Thyroid gland (tissue), 4 donors: ENCODE results near the gene GAB1. TPM values are rescaled to one million over a fixed set of nuclear protein-coding genes. Genes with fewer than 3 reads are reported as not detected.

Experiments used
- DNase-seq, 2 donors: peaks; one replicate each; pipeline ENCODE4 v3.0.0-alpha.2; 2019
- H3K27ac ChIP-seq, 3 donors: fragments of 200-600 bp; sonication (generic); 1 replicate in 2 of 3; 2 replicates in 1 of 3; pipeline ENCODE4 v1.5.1; 2016 to 2019; ENCODE audit warnings: mild to moderate bottlenecking in 1 of 3, moderate library complexity in 1 of 3
- H3K27me3 ChIP-seq: fragments of 200-600 bp; sonication (generic); one replicate; pipeline ENCODE4 v1.5.1; 2019
- H3K36me3 ChIP-seq, 2 donors: fragments of 200-600 bp; sonication (generic); one replicate each; pipeline ENCODE4 v1.5.1; 2016 to 2019
- H3K4me1 ChIP-seq, 2 donors: fragments of 200-600 bp; sonication (generic); one replicate each; pipeline ENCODE4 v1.5.1; 2017 to 2019
- H3K4me3 ChIP-seq, 3 donors: fragments of 200-600 bp; sonication (generic); replicated peaks in 1 of 3; 1 replicate in 2 of 3; 2 replicates in 1 of 3; pipeline ENCODE4 v1.5.1; 2016; ENCODE audit warnings: mild to moderate bottlenecking in 1 of 3
- H3K9me3 ChIP-seq: fragments of 200-600 bp; sonication (generic); one replicate; pipeline ENCODE4 v1.5.1; 2017
- POLR2A ChIP-seq, 2 donors: fragments of 450-650 bp; IDR thresholded peaks; one replicate each; pipeline ENCODE4 v1.6.1; 2017; ENCODE audit warnings: antibody characterized with exemption in 2 of 2, mild to moderate bottlenecking in 2 of 2, moderate library complexity in 1 of 2
- WGBS, 2 donors: methylation state at CpG; one replicate each; pipeline ENCODE4 v1.1.5; 2017; 5-methylcytosine and 5-hydroxymethylcytosine counted together
- intact Hi-C: fragments of 100-400 bp; cut with DNase I; formaldehyde crosslinking; loops from one replicate; pipeline ENCODE4 v1.15.1; 2023
- total RNA-seq, 4 donors: library from RNA; depleted of rRNA; stranded (reverse); fragments of >200 nt; gene quantifications; one replicate each; pipeline ENCODE4 v1.2.3, GENCODE V29; 2016
- TF ChIP-seq, protein P1 (sequence below), 6 experiments: fragments of 200-600 bp in 3 of 6; fragments of 450-650 bp in 3 of 6; sonication (generic) in 3 of 6; IDR thresholded peaks; one replicate each; pipeline ENCODE4 v1.5.1; 2016 to 2019; ENCODE audit warnings: antibody characterized with exemption in 6 of 6, mild to moderate bottlenecking in 2 of 6, inconsistent platforms in 1 of 6, moderate library complexity in 1 of 6

Gene GAB1
- total RNA-seq, 4 donors from 2014 or later = 20.3 to 40.8 (median 32.5) TPM

DNA sequence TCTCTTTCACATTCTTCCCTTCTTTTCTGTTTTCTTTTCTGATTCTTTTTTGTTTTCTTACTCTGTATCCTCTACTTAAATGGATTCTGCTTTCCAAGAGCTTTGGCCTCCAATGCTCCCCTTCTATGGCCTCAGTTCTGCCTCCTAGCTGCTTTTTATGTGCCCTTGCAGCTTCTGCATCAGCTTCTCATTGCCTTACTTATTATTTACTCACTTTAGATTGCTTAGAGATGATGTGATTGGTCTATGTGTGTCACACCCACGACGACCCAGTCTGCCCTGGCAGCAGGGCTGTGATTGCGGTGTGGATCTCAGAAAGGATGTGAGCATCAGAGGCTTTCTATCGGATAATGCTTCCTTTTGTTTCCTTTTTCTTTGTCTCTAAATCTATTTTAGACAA lies 105.0 kb downstream of the GAB1 start:
- Histone ChIP-seq H3K4me1 (no peaks in the 10 kb centered on the region), H3K27ac (no peak overlapping the region), H3K27me3 (no peaks in the 10 kb centered on the region), H3K4me3 (no peak overlapping the region), H3K36me3 (peaks cover 4 to 6% of the 10 kb centered on the region in 2 donors), H3K9me3 (no peaks in the 10 kb centered on the region)
- DNase-seq = no peak
- TF ChIP-seq, protein P1, sequence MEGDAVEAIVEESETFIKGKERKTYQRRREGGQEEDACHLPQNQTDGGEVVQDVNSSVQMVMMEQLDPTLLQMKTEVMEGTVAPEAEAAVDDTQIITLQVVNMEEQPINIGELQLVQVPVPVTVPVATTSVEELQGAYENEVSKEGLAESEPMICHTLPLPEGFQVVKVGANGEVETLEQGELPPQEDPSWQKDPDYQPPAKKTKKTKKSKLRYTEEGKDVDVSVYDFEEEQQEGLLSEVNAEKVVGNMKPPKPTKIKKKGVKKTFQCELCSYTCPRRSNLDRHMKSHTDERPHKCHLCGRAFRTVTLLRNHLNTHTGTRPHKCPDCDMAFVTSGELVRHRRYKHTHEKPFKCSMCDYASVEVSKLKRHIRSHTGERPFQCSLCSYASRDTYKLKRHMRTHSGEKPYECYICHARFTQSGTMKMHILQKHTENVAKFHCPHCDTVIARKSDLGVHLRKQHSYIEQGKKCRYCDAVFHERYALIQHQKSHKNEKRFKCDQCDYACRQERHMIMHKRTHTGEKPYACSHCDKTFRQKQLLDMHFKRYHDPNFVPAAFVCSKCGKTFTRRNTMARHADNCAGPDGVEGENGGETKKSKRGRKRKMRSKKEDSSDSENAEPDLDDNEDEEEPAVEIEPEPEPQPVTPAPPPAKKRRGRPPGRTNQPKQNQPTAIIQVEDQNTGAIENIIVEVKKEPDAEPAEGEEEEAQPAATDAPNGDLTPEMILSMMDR (IDR thresholded peaks at IDR 0.05) = no peak
- WGBS, 2 donors = 71 to 76% methylated on average over 4 of the region's 4 CpGs
- intact Hi-C loops = no loop called here

GRCh38 chr4:143443728-143444127 lies 107.1 kb downstream of the GAB1 start:
- H3K27me3 ChIP-seq = no peaks in the 10 kb centered on the region
- intact Hi-C loops = no loop called here

DNA sequence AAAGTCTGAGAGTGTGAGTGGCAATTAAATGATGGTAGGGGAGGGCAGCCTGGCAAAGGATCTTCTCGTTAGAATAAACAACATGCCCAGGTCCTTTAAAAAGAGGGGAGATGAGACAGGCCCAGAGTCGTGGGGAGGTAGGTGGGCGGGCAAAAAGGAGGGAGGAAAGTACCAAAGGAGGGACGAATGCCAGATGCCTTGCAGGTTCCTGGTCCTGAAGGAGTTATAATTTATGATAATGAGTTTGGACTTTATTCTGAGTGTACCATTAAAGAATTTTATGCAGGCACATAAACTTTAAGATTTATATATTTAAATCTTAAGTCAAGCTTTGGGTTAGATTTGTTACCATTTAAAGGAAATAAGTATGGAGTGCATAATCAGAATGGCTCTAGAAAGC lies 114.5 kb downstream of the GAB1 start:
- intact Hi-C loops = no loop called here
- DNase-seq = no peak
- H3K4me1 ChIP-seq = no peaks in the 10 kb centered on the region
- H3K27ac ChIP-seq = no peak overlapping the region
- no peaks in the 10 kb centered on the region for H3K9me3 ChIP-seq
- H3K27me3 ChIP-seq = no peaks in the 10 kb centered on the region
- 77 to 80% methylated on average over 4 of the region's 4 CpGs for WGBS, 2 donors
- TF ChIP-seq POLR2A (IDR thresholded peaks at IDR 0.05) = no peak
- TF ChIP-seq, protein P1 (IDR thresholded peaks at IDR 0.05) = no peak
- no peaks in the 10 kb centered on the region for H3K36me3 ChIP-seq
- H3K4me3 ChIP-seq = no peak overlapping the region

More at GRCh38 chr4:143443728-143444127, 107.1 kb downstream of the GAB1 start:
- 56 to 66% methylated on average over 1 of the region's 1 CpG for WGBS, 2 donors
- H3K4me3 ChIP-seq = no peak overlapping the region
- H3K9me3 ChIP-seq = no peaks in the 10 kb centered on the region
- H3K4me1 ChIP-seq = no peaks in the 10 kb centered on the region
- no peak for DNase-seq
- TF ChIP-seq, protein P1 (IDR thresholded peaks at IDR 0.05) = no peak
- no peak for TF ChIP-seq POLR2A (IDR thresholded peaks at IDR 0.05)
- no peak overlapping the region for H3K27ac ChIP-seq
- no peaks in the 10 kb centered on the region for H3K36me3 ChIP-seq

DNA sequence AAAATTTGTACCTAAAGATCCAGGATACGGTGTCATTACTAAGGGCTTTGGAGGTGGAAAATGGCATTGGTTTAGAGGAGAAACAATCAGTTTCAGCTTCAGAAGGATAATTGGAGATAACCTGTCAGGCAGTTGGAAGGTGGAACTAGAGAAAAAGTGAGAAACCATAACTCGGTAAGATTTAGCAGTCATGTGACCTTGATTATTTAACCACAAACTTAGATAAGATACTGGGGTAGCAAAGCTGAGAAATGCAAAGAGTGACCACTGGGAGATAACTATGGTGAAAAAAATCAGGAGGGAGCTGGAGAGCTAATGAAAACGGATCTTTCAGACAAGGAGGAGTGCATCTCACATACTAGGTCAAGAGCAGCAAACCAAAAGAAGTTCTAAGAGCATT lies 118.5 kb downstream of the GAB1 start:
- no peaks in the 10 kb centered on the region for H3K9me3 ChIP-seq
- WGBS, 2 donors = 77 to 84% methylated on average over 3 of the region's 3 CpGs
- H3K4me3 ChIP-seq = no peak overlapping the region
- H3K27ac ChIP-seq = no peak overlapping the region
- peaks cover 3 to 7% of the 10 kb centered on the region in 2 donors for H3K36me3 ChIP-seq
- no peaks in the 10 kb centered on the region for H3K27me3 ChIP-seq
- intact Hi-C loops = no loop called here
- DNase-seq = no peak
- H3K4me1 ChIP-seq = no peaks in the 10 kb centered on the region
- no peak for TF ChIP-seq POLR2A (IDR thresholded peaks at IDR 0.05)
- TF ChIP-seq, protein P1 (IDR thresholded peaks at IDR 0.05) = no peak

DNA sequence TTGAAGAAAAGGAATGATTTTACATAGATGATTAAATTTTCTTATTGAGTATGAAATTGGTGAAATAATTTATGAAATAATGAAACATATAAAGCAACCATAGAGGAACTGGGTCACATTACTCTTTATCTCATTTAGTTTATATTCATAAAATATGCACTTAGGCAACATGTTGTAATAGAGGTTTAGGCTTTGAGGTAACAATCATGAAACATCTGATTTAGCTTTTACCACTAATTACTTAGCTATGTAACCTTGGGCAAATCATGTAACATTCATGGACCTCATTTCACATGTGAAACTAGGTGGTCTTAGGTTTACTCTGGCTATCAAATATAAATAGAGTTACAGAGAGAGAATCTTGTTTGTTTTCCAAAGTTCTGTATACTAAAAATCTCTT lies 122.3 kb downstream of the GAB1 start:
- no peak for DNase-seq
- intact Hi-C loops = no loop called here
- Histone ChIP-seq H3K9me3 (no peaks in the 10 kb centered on the region), H3K4me1 (no peaks in the 10 kb centered on the region), H3K36me3 (peaks cover 3 to 7% of the 10 kb centered on the region in 2 donors), H3K4me3 (no peak overlapping the region), H3K27me3 (no peaks in the 10 kb centered on the region), H3K27ac (no peak overlapping the region)
- TF ChIP-seq, protein P1 (IDR thresholded peaks at IDR 0.05) = no peak
- no peak for TF ChIP-seq POLR2A (IDR thresholded peaks at IDR 0.05)
